Measurements from ENCODE around the gene BNIP3.

DNA sequence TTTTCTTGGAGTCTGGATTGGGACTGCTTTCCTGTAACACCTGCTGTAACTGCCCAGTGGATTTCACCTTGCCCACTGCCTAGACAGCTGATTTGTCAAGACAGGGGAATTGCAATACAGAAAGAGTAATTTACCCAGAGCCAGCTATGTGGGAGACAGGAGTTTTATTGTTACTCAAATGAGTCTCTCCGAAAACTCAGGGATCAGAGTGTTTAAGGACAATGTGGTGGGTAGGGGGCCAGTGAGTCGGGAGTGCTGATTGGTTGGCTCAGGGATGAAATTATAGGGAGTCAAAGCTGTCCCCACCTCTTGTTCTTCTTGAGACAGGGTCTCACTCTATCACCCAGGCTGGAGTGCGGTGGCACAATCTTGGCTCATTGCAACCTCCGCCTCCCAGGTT lies 25.2 kb upstream of the BNIP3 start:
- TF ChIP-seq, protein P1, sequence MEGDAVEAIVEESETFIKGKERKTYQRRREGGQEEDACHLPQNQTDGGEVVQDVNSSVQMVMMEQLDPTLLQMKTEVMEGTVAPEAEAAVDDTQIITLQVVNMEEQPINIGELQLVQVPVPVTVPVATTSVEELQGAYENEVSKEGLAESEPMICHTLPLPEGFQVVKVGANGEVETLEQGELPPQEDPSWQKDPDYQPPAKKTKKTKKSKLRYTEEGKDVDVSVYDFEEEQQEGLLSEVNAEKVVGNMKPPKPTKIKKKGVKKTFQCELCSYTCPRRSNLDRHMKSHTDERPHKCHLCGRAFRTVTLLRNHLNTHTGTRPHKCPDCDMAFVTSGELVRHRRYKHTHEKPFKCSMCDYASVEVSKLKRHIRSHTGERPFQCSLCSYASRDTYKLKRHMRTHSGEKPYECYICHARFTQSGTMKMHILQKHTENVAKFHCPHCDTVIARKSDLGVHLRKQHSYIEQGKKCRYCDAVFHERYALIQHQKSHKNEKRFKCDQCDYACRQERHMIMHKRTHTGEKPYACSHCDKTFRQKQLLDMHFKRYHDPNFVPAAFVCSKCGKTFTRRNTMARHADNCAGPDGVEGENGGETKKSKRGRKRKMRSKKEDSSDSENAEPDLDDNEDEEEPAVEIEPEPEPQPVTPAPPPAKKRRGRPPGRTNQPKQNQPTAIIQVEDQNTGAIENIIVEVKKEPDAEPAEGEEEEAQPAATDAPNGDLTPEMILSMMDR (IDR thresholded peaks at IDR 0.05; ENCODE audit: low read depth, low read length, poor library complexity, severe bottlenecking) = no peak
- TF ChIP-seq EZH2phosphoT487 (IDR thresholded peaks at IDR 0.05; ENCODE audit: borderline replicate concordance, low read length) = no peak

All from DOHH2 (cell line).